HCT116 (cell line): ENCODE measurements around the gene NHERF1. TPM values are rescaled to one million over a fixed set of nuclear protein-coding genes. Genes with fewer than 3 reads are reported as not detected.

Experiments used
- ATAC-seq: fragments of 200-7000 bp; cut with Tn5 transposase; 2 replicates; pipeline ENCODE4 v1.9.1; 2020; ENCODE audit warnings: mild to moderate bottlenecking, moderate library complexity
- BruUV-seq: library from RNA; stranded (reverse); fragments of 400-500 nt; replicated peaks from 2 replicates; lab custom pipeline; 2021; lab: Mats Ljungman, UMichigan
- CTCF ChIA-PET: fragments of 300-600 bp; sonication (Branson Sonifier 250); formaldehyde crosslinking; loops from one replicate; lab custom pipeline; 2021; ENCODE audit warnings: antibody characterized with exemption; lab: Charles Lee
- POLR2A ChIA-PET: fragments of 300-600, 350-600 bp; sonication (Branson Sonifier 250); formaldehyde crosslinking; loops from one replicate; lab custom pipeline; 2021; ENCODE audit warnings: antibody characterized with exemption; lab: Charles Lee
- RAD21 ChIA-PET, 2 experiments: fragments of 300-600 bp; sonication (Branson Sonifier 250); formaldehyde crosslinking; loops; one replicate each; lab custom pipeline; 2023; ENCODE audit warnings: low total read pairs in 2 of 2; ENCODE audit not compliant: uncharacterized antibody in 2 of 2, unreplicated experiment in 2 of 2, low non-redundant PET in 1 of 2; lab: Charles Lee
- DNase-seq: peaks from one replicate; pipeline ENCODE4 v3.0.0-alpha.2; 2010; ENCODE audit warnings: low read depth, low spot score
- H2AFZ ChIP-seq: fragments of 200-600 bp; shearing (Covaris generic), sonication (generic); 2 replicates; pipeline ENCODE4 v1.6.1; 2017; ENCODE audit warnings: low read depth, mixed run types, mixed read lengths, antibody characterized with exemption, low read length; ENCODE audit not compliant: poor library complexity, severe bottlenecking
- H3K27ac ChIP-seq: 2 replicates; pipeline ENCODE4 v1.5.1; 2012; ENCODE audit warnings: low read depth, low read length
- H3K27me3 ChIP-seq: fragments of 200-600 bp; sonication (generic); 2 replicates; pipeline ENCODE4 v1.6.1; 2016; ENCODE audit warnings: mixed run types, low read length, mixed read lengths; ENCODE audit not compliant: insufficient read depth
- H3K36me3 ChIP-seq, 2 experiments: fragments of 200-500 bp in 1 of 2; fragments of 200-600 bp in 1 of 2; sonication (Bioruptor generic) in 1 of 2; sonication (generic) in 1 of 2; 2 replicates each; pipeline versions ENCODE4 v1.5.1 to v1.6.1; 2014 to 2016; ENCODE audit warnings: low read length in 2 of 2, inconsistent platforms in 1 of 2, mixed read lengths in 1 of 2, mixed run types in 1 of 2; ENCODE audit not compliant: insufficient read depth in 2 of 2, control insufficient read depth in 1 of 2
- H3K4me1 ChIP-seq, 2 experiments: fragments of 200-600 bp in 1 of 2; sonication (generic) in 1 of 2; 2 replicates each; pipeline versions ENCODE4 v1.5.1 to v1.6.1; 2012 to 2017; ENCODE audit warnings: low read length in 2 of 2, inconsistent platforms in 1 of 2, mild to moderate bottlenecking in 1 of 2, mixed read lengths in 1 of 2, mixed run types in 1 of 2, moderate library complexity in 1 of 2; ENCODE audit not compliant: insufficient read depth in 2 of 2, control insufficient read depth in 1 of 2
- H3K4me2 ChIP-seq: fragments of 200-600 bp; sonication (generic); 2 replicates; pipeline ENCODE4 v1.6.1; 2017; ENCODE audit warnings: mixed run types, low read length, mixed read lengths
- H3K4me3 ChIP-seq, 2 experiments: fragments of 200-600 bp in 1 of 2; sonication (generic) in 1 of 2; replicated peaks in 1 of 2; 2 replicates each; pipeline ENCODE4 v1.5.1; 2011 to 2016; ENCODE audit warnings: low read length in 2 of 2, control low read depth in 1 of 2, low read depth in 1 of 2, mild to moderate bottlenecking in 1 of 2, mixed read lengths in 1 of 2, mixed run types in 1 of 2
- H3K79me2 ChIP-seq: fragments of 200-600 bp; sonication (generic); 2 replicates; pipeline ENCODE4 v1.6.1; 2017; ENCODE audit warnings: mild to moderate bottlenecking, mixed run types, low read length, moderate library complexity, mixed read lengths; ENCODE audit not compliant: insufficient read depth
- H3K9ac ChIP-seq: fragments of 200-600 bp; sonication (generic); 2 replicates; pipeline ENCODE4 v1.6.1; 2016; ENCODE audit warnings: low read length, mixed read lengths
- H3K9me2 ChIP-seq: fragments of 200-600 bp; sonication (generic), shearing (Covaris generic); 2 replicates; pipeline ENCODE4 v1.6.1; 2017; ENCODE audit warnings: mixed run types, mild to moderate bottlenecking, moderate library complexity; ENCODE audit not compliant: insufficient read depth
- H3K9me3 ChIP-seq, 2 experiments: fragments of 200-500 bp in 1 of 2; fragments of 200-600 bp in 1 of 2; sonication (Bioruptor generic) in 1 of 2; sonication (generic) in 1 of 2; 2 replicates each; pipeline ENCODE4 v1.6.1; 2014 to 2017; ENCODE audit warnings: low read length in 2 of 2, mixed read lengths in 2 of 2, inconsistent platforms in 1 of 2, low read depth in 1 of 2, mild to moderate bottlenecking in 1 of 2, mixed run types in 1 of 2, moderate library complexity in 1 of 2; ENCODE audit not compliant: control insufficient read depth in 1 of 2, insufficient read depth in 1 of 2
- H4K20me1 ChIP-seq: fragments of 200-600 bp; sonication (generic), shearing (Covaris generic); 2 replicates; pipeline ENCODE4 v1.6.1; 2017; ENCODE audit warnings: mixed run types, mild to moderate bottlenecking, moderate library complexity; ENCODE audit not compliant: insufficient read depth
- CEBPB ChIP-seq: IDR thresholded peaks from 2 replicates; pipeline ENCODE4 v1.6.1; 2012; ENCODE audit warnings: low read depth
- EZH2phosphoT487 ChIP-seq: fragments of 200-600 bp; IDR thresholded peaks from 2 replicates; pipeline ENCODE4 v1.6.1; 2018; ENCODE audit warnings: antibody characterized with exemption, borderline replicate concordance
- MAX ChIP-seq: IDR thresholded peaks from 2 replicates; pipeline ENCODE4 v1.6.1; 2012
- POLR2AphosphoS5 ChIP-seq: IDR thresholded peaks from 2 replicates; pipeline ENCODE4 v1.6.1; 2011; ENCODE audit warnings: mild to moderate bottlenecking, low read depth, low read length, moderate library complexity
- RAD21 ChIP-seq: IDR thresholded peaks from 2 replicates; pipeline ENCODE4 v1.6.1; 2012; ENCODE audit warnings: low read depth, mild to moderate bottlenecking
- YY1 ChIP-seq: IDR thresholded peaks from 2 replicates; pipeline ENCODE4 v1.6.1; 2011; ENCODE audit warnings: low read length, low read depth, moderate library complexity, mild to moderate bottlenecking; ENCODE audit not compliant: insufficient replicate concordance; ENCODE audit errors: extremely low read depth
- intact Hi-C: fragments of 100-400 bp; cut with micrococcal nuclease; formaldehyde crosslinking; loops from 2 replicates; pipeline ENCODE4 v1.10.0; 2022
- total RNA-seq: library from RNA; stranded (reverse); gene quantifications from one replicate; pipeline ENCODE4 v1.2.1, GENCODE V29; 2021; ENCODE audit not compliant: unreplicated experiment
- TF ChIP-seq, protein P1 (sequence below), 3 experiments: fragments of 200-600 bp in 1 of 3; sonication (generic) in 1 of 3; IDR thresholded peaks in 2 of 3; conservative IDR thresholded peaks in 1 of 3; 2 replicates each; pipeline ENCODE4 v1.5.1; 2012 to 2017; ENCODE audit warnings: low read depth in 2 of 3, low read length in 2 of 3, antibody characterized with exemption in 1 of 3, borderline replicate concordance in 1 of 3, control low read depth in 1 of 3, mild to moderate bottlenecking in 1 of 3, mixed read lengths in 1 of 3, mixed run types in 1 of 3, moderate library complexity in 1 of 3; ENCODE audit not compliant: insufficient read depth in 1 of 3

Gene NHERF1
- total RNA-seq, 1 experiment from 2014 or later: 129 TPM

GRCh38 chr17:74769856-74770497, 21.5 kb downstream of the NHERF1 start:
- Histone ChIP-seq H3K9ac (no peak overlapping the region), H3K9me3 (no peaks in the 10 kb centered on the region), H3K36me3 (peaks cover 17 to 47% of the 10 kb centered on the region in 2 experiments; a peak in 3 of 4 replicates), H3K9me2 (no peaks in the 10 kb centered on the region), H3K4me3 (no peak overlapping the region), H3K27me3 (no peaks in the 10 kb centered on the region), H3K79me2 (peaks cover 30% of the 10 kb centered on the region), H2AFZ (no peak overlapping the region), H3K27ac (0 out of 2 replicates have a peak overlapping the region, but pooled peaks have one; percentile 0), H3K4me1 (peaks cover 3 to 21% of the 10 kb centered on the region in 2 experiments; a peak in 2 of 4 replicates), H4K20me1 (no peaks in the 10 kb centered on the region), H3K4me2 (no peak overlapping the region)
- POLR2A ChIA-PET: interaction anchor here (0.9 to 2.3 kb wide), 4 partner anchors 10 to 34 kb away, joined by 3 to 7 read pairs (median 4); no protein-coding TSS in a partner anchor
- RAD21 ChIA-PET: interaction anchor here (1.0 to 1.4 kb wide), 5 partner anchors 12 to 112 kb away, joined by 3 to 8 read pairs (median 3); no protein-coding TSS in a partner anchor
- no peak for DNase-seq
- no peak for TF ChIP-seq MAX
- ATAC-seq: peak; percentile 7
- BruUV-seq: no TSS peak
- CTCF ChIA-PET: interaction anchor here (0.8 to 4.8 kb wide), 11 partner anchors 10 to 204 kb away, joined by 3 to 55 read pairs (median 6); partner anchors contain the start of gene RAB37
- intact Hi-C loops: loop anchor here (1.0 to 2.0 kb wide), 2 partner anchors 26 to 113 kb away; no protein-coding TSS in a partner anchor

- ATAC-seq (peak; percentile 85), DNase-seq (peak; percentile 41)
- no peaks in the 10 kb centered on the region for H3K27me3 ChIP-seq
- H3K79me2 ChIP-seq: peaks cover 38% of the 10 kb centered on the region
- TF ChIP-seq, protein P1, sequence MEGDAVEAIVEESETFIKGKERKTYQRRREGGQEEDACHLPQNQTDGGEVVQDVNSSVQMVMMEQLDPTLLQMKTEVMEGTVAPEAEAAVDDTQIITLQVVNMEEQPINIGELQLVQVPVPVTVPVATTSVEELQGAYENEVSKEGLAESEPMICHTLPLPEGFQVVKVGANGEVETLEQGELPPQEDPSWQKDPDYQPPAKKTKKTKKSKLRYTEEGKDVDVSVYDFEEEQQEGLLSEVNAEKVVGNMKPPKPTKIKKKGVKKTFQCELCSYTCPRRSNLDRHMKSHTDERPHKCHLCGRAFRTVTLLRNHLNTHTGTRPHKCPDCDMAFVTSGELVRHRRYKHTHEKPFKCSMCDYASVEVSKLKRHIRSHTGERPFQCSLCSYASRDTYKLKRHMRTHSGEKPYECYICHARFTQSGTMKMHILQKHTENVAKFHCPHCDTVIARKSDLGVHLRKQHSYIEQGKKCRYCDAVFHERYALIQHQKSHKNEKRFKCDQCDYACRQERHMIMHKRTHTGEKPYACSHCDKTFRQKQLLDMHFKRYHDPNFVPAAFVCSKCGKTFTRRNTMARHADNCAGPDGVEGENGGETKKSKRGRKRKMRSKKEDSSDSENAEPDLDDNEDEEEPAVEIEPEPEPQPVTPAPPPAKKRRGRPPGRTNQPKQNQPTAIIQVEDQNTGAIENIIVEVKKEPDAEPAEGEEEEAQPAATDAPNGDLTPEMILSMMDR (IDR thresholded peaks at IDR 0.05 in 2 of 3, conservative IDR thresholded peaks at IDR 0.05 in 1 of 3; ENCODE audit: borderline replicate concordance in 1 of 3, insufficient read depth in 1 of 3, low read depth in 2 of 3, low read length in 2 of 3): peak; percentile 94 to 98 (median 95)
- TF ChIP-seq MAX (no peak), YY1 (peak; percentile 40), RAD21 (peak; percentile 95), POLR2AphosphoS5 (0 out of 2 replicates have a peak, but pooled peaks have one; percentile 54), EZH2phosphoT487 (no peak), CEBPB (no peak)
- TF ChIP-seq, all 23 proteins: peak for 4
- BruUV-seq: no TSS peak
- no peaks in the 10 kb centered on the region for H3K9me3 ChIP-seq
- no peak overlapping the region for H3K9ac ChIP-seq
- ChIA-PET RAD21 (interaction anchor here (1.0 to 1.4 kb wide), 6 partner anchors 13 to 113 kb away, joined by 3 to 8 read pairs (median 3); no protein-coding TSS in a partner anchor), POLR2A (interaction anchor here (1.1 to 2.3 kb wide), 5 partner anchors 11 to 26 kb away, joined by 3 to 7 read pairs (median 4); no protein-coding TSS in a partner anchor), CTCF (interaction anchor here (0.6 to 4.8 kb wide), 12 partner anchors 9 to 205 kb away, joined by 3 to 55 read pairs (median 5); partner anchors contain the start of gene RAB37)
- peaks cover 15 to 47% of the 10 kb centered on the region in 2 experiments; a peak in 3 of 4 replicates for H3K36me3 ChIP-seq
- H3K9me2 ChIP-seq: no peaks in the 10 kb centered on the region
- no peak overlapping the region for H2AFZ ChIP-seq
- H3K27ac ChIP-seq: 0 out of 2 replicates have a peak overlapping the region, but pooled peaks have one; percentile 0
- H4K20me1 ChIP-seq: no peaks in the 10 kb centered on the region
- intact Hi-C loops: loop anchor here (1.0 to 2.0 kb wide), 2 partner anchors 26 to 114 kb away; no protein-coding TSS in a partner anchor
- H3K4me3 ChIP-seq: no peak overlapping the region
- H3K4me2 ChIP-seq: no peak overlapping the region
- peaks cover 6 to 27% of the 10 kb centered on the region in 2 experiments; a peak in 3 of 4 replicates for H3K4me1 ChIP-seq
These were observed 22.3 kb downstream of the NHERF1 start for GRCh38 chr17:74770498-74771318.
